Measurements from ENCODE around the gene ACP3. TPM values are rescaled to one million over a fixed set of nuclear protein-coding genes. Genes with fewer than 3 reads are reported as not detected.

Gene ACP3
- total RNA-seq, 2 experiments from 2014 or later, result not detected

GRCh38 chr3:132311316-132311715 lies 5.9 kb upstream of the ACP3 start:
- H3K27ac ChIP-seq (ENCODE audit: low read depth in 1 of 2, low read length in 2 of 2), result no peak overlapping the region
- intact Hi-C loops (cut with DNase I, micrococcal nuclease), result no loop called here
- H3K4me3 ChIP-seq (ENCODE audit: low read length), result no peak overlapping the region
- Mint-ChIP-seq H3K4me1 (ENCODE audit: low read depth) (no peaks in the 10 kb centered on the region), H3K27ac (no peak overlapping the region), H3K27me3 (no peaks in the 10 kb centered on the region), H3K36me3 (ENCODE audit: low read depth) (no peaks in the 10 kb centered on the region), H3K9me3 (no peaks in the 10 kb centered on the region), H3K4me3 (no peak overlapping the region)
- no peaks in the 10 kb centered on the region for H3K9me3 ChIP-seq (ENCODE audit: control insufficient read depth in 1 of 2, insufficient read depth in 1 of 2, low read length in 2 of 2)
- ChIA-PET CTCF (no interaction called here), POLR2A (no interaction called here)
- H3K27me3 ChIP-seq (ENCODE audit: control insufficient read depth in 1 of 2, insufficient read depth in 2 of 2, low read length in 2 of 2), result no peaks in the 10 kb centered on the region
- no peaks in the 10 kb centered on the region for H3K36me3 ChIP-seq (ENCODE audit: insufficient read depth, low read length)
- ATAC-seq (ENCODE audit: poor library complexity) (no peak), DNase-seq (no peak)
- H3K4me1 ChIP-seq (ENCODE audit: insufficient read depth, low read length), result no peaks in the 10 kb centered on the region
- no peak for TF ChIP-seq CTCF (IDR thresholded peaks at IDR 0.05)

- no peak for TF ChIP-seq CTCF (IDR thresholded peaks at IDR 0.05)
- H3K27me3 Mint-ChIP-seq, result no peaks in the 10 kb centered on the region
- no peaks in the 10 kb centered on the region for H3K36me3 Mint-ChIP-seq (ENCODE audit: low read depth)
- no peaks in the 10 kb centered on the region for H3K4me1 ChIP-seq (ENCODE audit: insufficient read depth, low read length)
- no peaks in the 10 kb centered on the region for H3K27me3 ChIP-seq (ENCODE audit: control insufficient read depth in 1 of 2, insufficient read depth in 2 of 2, low read length in 2 of 2)
- no peaks in the 10 kb centered on the region for H3K36me3 ChIP-seq (ENCODE audit: insufficient read depth, low read length)
- no peaks in the 10 kb centered on the region for H3K9me3 Mint-ChIP-seq
- H3K27ac Mint-ChIP-seq, result no peak overlapping the region
- ChIA-PET POLR2A (no interaction called here), CTCF (no interaction called here)
- ATAC-seq (ENCODE audit: poor library complexity) (no peak), DNase-seq (no peak)
- no peaks in the 10 kb centered on the region for H3K4me1 Mint-ChIP-seq (ENCODE audit: low read depth)
- H3K9me3 ChIP-seq (ENCODE audit: control insufficient read depth in 1 of 2, insufficient read depth in 1 of 2, low read length in 2 of 2), result no peaks in the 10 kb centered on the region
- no peak overlapping the region for H3K4me3 ChIP-seq (ENCODE audit: low read length)
- intact Hi-C loops (cut with DNase I, micrococcal nuclease), result no loop called here
- H3K27ac ChIP-seq (ENCODE audit: low read depth in 1 of 2, low read length in 2 of 2), result no peak overlapping the region
- H3K4me3 Mint-ChIP-seq, result no peak overlapping the region
Measured at GRCh38 chr3:132311841-132312240, 5.4 kb upstream of the ACP3 start.

- POLR2A ChIA-PET, result no interaction called here
- TF ChIP-seq CTCF (IDR thresholded peaks at IDR 0.05), result no peak
- H3K9me3 Mint-ChIP-seq, result no peaks in the 10 kb centered on the region
- Histone ChIP-seq H3K4me1 (ENCODE audit: insufficient read depth, low read length) (no peaks in the 10 kb centered on the region), H3K27ac (ENCODE audit: low read depth in 1 of 2, low read length in 2 of 2) (no peak overlapping the region), H3K27me3 (ENCODE audit: control insufficient read depth in 1 of 2, insufficient read depth in 2 of 2, low read length in 2 of 2) (peaks cover 0 to 8% of the 10 kb centered on the region in 2 experiments), H3K36me3 (ENCODE audit: insufficient read depth, low read length) (no peaks in the 10 kb centered on the region), H3K9me3 (ENCODE audit: control insufficient read depth in 1 of 2, insufficient read depth in 1 of 2, low read length in 2 of 2) (no peaks in the 10 kb centered on the region), H3K4me3 (ENCODE audit: low read length) (no peak overlapping the region)
- intact Hi-C loops (cut with DNase I, micrococcal nuclease), result no loop called here
- no peaks in the 10 kb centered on the region for H3K4me1 Mint-ChIP-seq (ENCODE audit: low read depth)
- no peaks in the 10 kb centered on the region for H3K36me3 Mint-ChIP-seq (ENCODE audit: low read depth)
- no peak for DNase-seq
- no peak for ATAC-seq (ENCODE audit: poor library complexity)
- peaks cover 28% of the 10 kb centered on the region for H3K27me3 Mint-ChIP-seq
- CTCF ChIA-PET, result no interaction called here
- H3K27ac Mint-ChIP-seq, result no peak overlapping the region
- no peak overlapping the region for H3K4me3 Mint-ChIP-seq
Measured at GRCh38 chr3:132315851-132316250, 1.4 kb upstream of the ACP3 start.

Measured in CD4-positive, alpha-beta T cell (primary cell).